Bronchial epithelial cell (primary cell): Measurements from ENCODE around the gene UBE2J2. TPM values are rescaled to one million over a fixed set of nuclear protein-coding genes. Genes with fewer than 3 reads are reported as not detected.

ENCODE experiments used
- DNase-seq: peaks from one replicate; pipeline ENCODE4 v3.0.0-alpha.2; 2010; ENCODE audit warnings: low read depth
- FAIRE-seq: peaks from 2 replicates; lab custom pipeline; 2011; peaks lifted over from hg19 to GRCh38; lab: Jason Lieb, UNC
- H3K27me3 ChIP-seq: 2 replicates; pipeline ENCODE4 v1.5.1; 2011; ENCODE audit warnings: low read length; ENCODE audit not compliant: control insufficient read depth, insufficient read depth
- H3K36me3 ChIP-seq: 2 replicates; pipeline ENCODE4 v1.5.1; 2011; ENCODE audit warnings: low read length; ENCODE audit not compliant: control insufficient read depth, insufficient read depth
- H3K4me3 ChIP-seq: 2 replicates; pipeline ENCODE4 v1.5.1; 2011; ENCODE audit warnings: mild to moderate bottlenecking, low read depth, low read length, control low read depth
- total RNA-seq: library from RNA; depleted of rRNA; stranded (reverse); fragments of >200 nt; gene quantifications from 2 replicates; pipeline ENCODE4 v1.2.1, GENCODE V29; 2014
- TF ChIP-seq, protein P1 (sequence below): IDR thresholded peaks from 2 replicates; pipeline ENCODE4 v1.5.1; 2011; ENCODE audit warnings: mild to moderate bottlenecking, moderate library complexity, low read length, control low read depth, inconsistent platforms; ENCODE audit not compliant: insufficient read depth, severe bottlenecking

UBE2J2 gene
- total RNA-seq, 1 donor from 2014 or later: 41.3 TPM

DNA sequence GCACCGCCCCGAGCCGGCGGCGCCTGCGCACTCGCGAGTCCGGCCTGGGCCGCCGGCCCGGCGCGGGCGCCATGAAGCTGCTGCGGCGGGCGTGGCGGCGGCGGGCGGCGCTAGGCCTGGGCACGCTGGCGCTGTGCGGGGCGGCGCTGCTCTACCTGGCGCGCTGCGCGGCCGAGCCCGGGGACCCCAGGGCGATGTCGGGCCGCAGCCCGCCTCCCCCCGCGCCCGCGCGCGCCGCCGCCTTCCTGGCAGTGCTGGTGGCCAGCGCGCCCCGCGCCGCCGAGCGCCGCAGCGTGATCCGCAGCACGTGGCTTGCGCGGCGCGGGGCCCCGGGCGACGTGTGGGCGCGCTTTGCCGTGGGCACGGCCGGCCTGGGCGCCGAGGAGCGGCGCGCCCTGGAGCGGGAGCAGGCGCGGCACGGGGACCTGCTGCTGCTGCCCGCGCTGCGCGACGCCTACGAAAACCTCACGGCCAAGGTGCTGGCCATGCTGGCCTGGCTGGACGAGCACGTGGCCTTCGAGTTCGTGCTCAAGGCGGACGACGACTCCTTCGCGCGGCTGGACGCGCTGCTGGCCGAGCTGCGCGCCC lies 41.4 kb downstream of the UBE2J2 start, which contains the start of gene B3GALT6:
B3GALT6 (plus strand) TSS at position 30 of the 588 bp plus-strand sequence; CDS start at position 72, 42 bp downstream.
- Histone ChIP-seq H3K27me3 (no peaks in the 10 kb centered on the region), H3K36me3 (peaks cover 18% of the 10 kb centered on the region), H3K4me3 (peak within 1 kb of the TSS; percentile 93)
- FAIRE-seq (no peak), DNase-seq (no peak)
- TF ChIP-seq, protein P1, sequence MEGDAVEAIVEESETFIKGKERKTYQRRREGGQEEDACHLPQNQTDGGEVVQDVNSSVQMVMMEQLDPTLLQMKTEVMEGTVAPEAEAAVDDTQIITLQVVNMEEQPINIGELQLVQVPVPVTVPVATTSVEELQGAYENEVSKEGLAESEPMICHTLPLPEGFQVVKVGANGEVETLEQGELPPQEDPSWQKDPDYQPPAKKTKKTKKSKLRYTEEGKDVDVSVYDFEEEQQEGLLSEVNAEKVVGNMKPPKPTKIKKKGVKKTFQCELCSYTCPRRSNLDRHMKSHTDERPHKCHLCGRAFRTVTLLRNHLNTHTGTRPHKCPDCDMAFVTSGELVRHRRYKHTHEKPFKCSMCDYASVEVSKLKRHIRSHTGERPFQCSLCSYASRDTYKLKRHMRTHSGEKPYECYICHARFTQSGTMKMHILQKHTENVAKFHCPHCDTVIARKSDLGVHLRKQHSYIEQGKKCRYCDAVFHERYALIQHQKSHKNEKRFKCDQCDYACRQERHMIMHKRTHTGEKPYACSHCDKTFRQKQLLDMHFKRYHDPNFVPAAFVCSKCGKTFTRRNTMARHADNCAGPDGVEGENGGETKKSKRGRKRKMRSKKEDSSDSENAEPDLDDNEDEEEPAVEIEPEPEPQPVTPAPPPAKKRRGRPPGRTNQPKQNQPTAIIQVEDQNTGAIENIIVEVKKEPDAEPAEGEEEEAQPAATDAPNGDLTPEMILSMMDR: no peak

DNA sequence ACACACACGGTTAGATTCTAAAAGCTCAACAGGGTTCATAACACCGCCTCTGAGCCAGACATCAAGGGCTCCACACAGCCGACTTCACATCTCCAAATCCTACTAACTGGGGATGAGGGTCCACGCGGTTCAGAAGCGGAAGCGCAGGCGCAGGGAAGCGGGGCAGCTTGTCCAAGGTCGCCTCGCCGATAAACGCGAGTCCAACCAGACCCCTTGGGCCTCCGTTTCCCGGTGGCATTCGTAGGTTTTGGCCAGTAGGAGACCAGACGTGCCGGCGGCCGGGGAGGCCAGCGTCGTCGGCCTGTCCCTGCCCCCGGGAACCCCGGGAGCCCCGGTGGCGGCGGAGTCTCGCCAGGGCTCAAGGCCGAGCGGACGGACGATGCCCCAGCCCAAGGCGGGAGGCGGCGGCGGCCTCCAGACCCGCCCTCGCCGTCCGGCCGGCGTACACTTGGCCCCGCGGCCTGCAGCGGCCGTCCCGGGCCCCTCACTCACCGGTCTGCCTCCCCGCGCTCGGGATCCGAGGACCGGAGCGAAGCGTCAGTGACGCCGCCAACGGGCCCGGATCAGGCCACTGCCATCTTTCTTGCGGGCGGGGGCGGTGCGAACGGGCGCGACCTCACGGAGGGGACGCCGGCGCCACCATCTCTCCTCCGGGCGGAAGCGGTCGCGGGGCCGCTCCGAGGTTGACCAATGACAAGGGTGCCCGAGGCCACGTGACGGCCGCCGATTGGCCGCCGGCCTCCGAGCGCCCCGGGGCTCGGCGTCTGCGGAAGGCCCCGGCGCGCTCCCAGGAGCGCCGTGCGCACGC lies 42.0 kb downstream of the UBE2J2 start, which contains the start of gene SDF4:
SDF4 (minus strand) TSS at position 602 of the 808 bp plus-strand sequence. CDS start 3,229 bp downstream, outside the sequence.
- TF ChIP-seq, protein P1: no peak
- H3K27me3 ChIP-seq: no peaks in the 10 kb centered on the region
- H3K36me3 ChIP-seq: peaks cover 20% of the 10 kb centered on the region
- H3K4me3 ChIP-seq: peak within 1 kb of the TSS; percentile 93
- no peak for FAIRE-seq
- DNase-seq: peak; percentile 86

DNA sequence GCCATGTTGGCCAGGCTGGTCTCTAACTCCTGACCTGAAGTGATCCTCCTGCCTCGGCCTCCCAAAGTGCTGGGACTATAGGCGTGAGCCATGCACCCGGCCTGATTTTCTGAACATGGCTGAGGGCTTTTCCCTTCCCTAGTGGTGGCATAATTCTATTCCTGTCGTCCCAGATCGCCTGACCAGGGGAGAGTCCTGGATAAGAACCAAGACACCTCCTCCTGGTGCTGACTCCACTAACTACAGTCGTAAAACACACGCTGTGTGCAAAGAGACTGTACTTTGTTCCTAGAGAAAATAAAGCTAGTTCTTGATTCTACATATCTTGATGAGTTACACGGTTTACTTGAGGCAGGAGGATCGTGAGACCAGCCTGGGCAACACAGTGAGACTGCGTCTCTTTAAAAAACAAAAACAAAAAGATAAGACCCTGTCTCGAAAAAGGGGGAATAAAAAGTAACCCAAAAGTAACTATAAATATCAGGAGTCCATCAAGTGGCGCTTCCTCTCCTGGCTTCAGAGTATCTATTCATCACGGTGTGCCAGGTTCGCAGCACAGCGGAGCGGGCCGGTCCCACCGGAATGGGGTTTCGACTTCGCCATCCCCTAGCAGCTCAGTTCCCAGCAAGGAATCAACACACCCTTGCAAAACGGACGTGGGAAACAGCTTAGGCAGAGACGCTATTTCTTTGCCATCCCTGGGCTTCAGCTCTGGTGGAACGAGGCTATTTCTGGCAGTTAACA lies 42.8 kb downstream of the UBE2J2 start:
- TF ChIP-seq, protein P1: peak; percentile 33
- peaks cover 24% of the 10 kb centered on the region for H3K36me3 ChIP-seq
- FAIRE-seq (no peak), DNase-seq (peak; percentile 52)
- peak overlapping the region; percentile 93 for H3K4me3 ChIP-seq
- no peaks in the 10 kb centered on the region for H3K27me3 ChIP-seq

DNA sequence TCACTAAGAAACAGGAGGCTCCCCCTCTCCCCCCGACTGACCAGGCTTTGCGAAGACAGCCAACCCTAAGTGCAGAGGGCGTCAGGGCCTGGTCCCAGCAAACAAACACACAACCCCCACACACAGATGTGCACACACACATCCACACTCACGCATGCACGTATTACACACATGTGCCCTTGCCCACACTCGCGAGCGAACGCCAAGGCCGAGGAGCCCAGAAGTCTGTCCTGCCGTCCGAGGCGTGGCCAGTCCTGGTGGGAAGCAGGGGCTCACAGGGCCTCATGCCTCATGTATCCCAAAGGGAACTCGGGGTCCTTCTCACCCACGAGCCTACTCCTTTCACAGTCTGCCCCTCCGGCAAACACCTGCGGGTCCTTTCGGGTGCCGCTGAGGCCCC lies 43.9 kb downstream of the UBE2J2 start:
- DNase-seq (no peak), FAIRE-seq (no peak)
- TF ChIP-seq, protein P1: no peak
- no peak overlapping the region for H3K4me3 ChIP-seq
- no peaks in the 10 kb centered on the region for H3K27me3 ChIP-seq
- H3K36me3 ChIP-seq: peaks cover 28% of the 10 kb centered on the region

DNA sequence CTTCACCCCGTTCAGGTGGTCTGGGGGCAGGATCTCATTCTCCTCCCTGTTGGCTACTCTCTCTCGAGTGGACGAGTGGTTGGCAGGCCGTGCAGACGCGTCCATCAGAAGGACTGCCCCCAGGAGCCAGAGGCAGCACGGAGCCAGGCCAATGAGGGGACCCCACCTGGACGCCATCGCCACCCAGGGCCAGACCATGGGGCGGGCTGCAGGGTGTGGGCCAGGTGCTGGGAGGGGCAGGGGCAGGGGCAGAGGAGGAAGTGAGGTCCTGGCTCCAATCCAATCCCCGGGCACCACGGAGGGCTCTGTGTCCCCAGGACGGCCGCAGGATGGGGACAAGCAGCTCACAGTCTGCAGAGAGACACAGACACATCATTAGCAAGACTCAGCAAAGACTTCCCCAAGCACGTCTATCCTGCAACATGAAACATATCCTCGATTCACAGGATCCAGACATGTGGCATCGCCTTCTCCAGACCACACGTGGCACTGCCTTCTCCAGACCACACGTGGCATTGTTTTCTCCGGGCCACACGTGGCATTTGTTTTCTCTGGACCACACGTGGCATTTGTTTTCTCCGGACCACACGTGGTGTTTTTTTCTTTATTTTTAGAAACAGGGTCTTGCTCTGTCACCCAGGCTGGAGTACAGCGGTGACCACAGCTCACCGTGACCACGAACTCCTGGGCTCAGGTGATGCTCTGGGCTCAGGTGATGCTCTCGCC lies 44.9 kb downstream of the UBE2J2 start:
- no peak overlapping the region for H3K4me3 ChIP-seq
- FAIRE-seq: peak; percentile 55
- H3K27me3 ChIP-seq: no peaks in the 10 kb centered on the region
- TF ChIP-seq, protein P1: no peak
- peaks cover 29% of the 10 kb centered on the region for H3K36me3 ChIP-seq
- no peak for DNase-seq
